GM12865 (cell line): ENCODE data around the gene SPRED2.

Experiments used
- DNase-seq: peaks from one replicate; pipeline ENCODE4 v3.0.0; 2010; ENCODE audit warnings: low read depth
- H3K4me3 ChIP-seq: 2 replicates; pipeline ENCODE4 v1.5.1; 2011; ENCODE audit warnings: mild to moderate bottlenecking, low read depth, low read length, control low read depth
- CTCF ChIP-seq: IDR thresholded peaks from 2 replicates; pipeline ENCODE4 v1.5.1; 2011; ENCODE audit warnings: low read length, control low read depth, low read depth, inconsistent platforms; ENCODE audit not compliant: insufficient read depth; ENCODE audit errors: missing control alignments

Gene SPRED2

GRCh38 chr2:65382323-65382722 is 50.1 kb downstream of the SPRED2 start:
- H3K4me3 ChIP-seq, result no peak overlapping the region
- no peak for TF ChIP-seq CTCF
- no peak for DNase-seq

DNA sequence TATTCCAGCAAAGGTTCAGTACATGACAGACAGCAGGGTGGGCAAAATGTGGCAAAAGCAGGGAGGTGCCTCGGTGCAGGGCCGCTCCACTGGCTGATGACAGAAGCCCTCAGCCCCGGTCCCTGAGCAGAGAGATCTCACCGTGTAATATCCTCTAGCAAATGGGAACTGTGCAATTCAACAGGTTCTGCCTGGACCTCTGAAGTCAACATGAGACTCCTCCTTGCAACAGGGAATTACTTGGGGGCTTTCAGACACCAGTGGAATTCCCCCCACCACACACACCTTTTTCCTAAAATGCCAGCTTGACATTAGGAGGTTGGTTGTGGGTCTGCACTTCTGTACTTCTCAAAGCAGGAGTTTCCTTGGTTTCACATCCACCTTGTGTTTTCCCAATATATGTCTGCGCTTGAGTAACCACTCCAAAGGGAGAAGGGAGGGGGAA is 50.8 kb downstream of the SPRED2 start:
- DNase-seq, result no peak
- H3K4me3 ChIP-seq, result no peak overlapping the region
- no peak for TF ChIP-seq CTCF

- DNase-seq, result no peak
- no peak overlapping the region for H3K4me3 ChIP-seq
- no peak for TF ChIP-seq CTCF
Measured at GRCh38 chr2:65380255-65380654, 52.1 kb downstream of the SPRED2 start.

- no peak for TF ChIP-seq CTCF
- no peak for DNase-seq
- H3K4me3 ChIP-seq, result no peak overlapping the region
Measured at GRCh38 chr2:65379721-65380171, 52.7 kb downstream of the SPRED2 start.

GRCh38 chr2:65379223-65379622 is 53.2 kb downstream of the SPRED2 start:
- DNase-seq, result no peak
- H3K4me3 ChIP-seq, result no peak overlapping the region
- no peak for TF ChIP-seq CTCF

GRCh38 chr2:65378290-65378689 is 54.1 kb downstream of the SPRED2 start:
- H3K4me3 ChIP-seq, result no peak overlapping the region
- no peak for DNase-seq
- TF ChIP-seq CTCF, result no peak

GRCh38 chr2:65377556-65378192 is 54.7 kb downstream of the SPRED2 start:
- TF ChIP-seq CTCF, result no peak
- H3K4me3 ChIP-seq, result no peak overlapping the region
- no peak for DNase-seq
